ENCODE results near the gene ANXA1. TPM values are rescaled to one million over a fixed set of nuclear protein-coding genes. Genes with fewer than 3 reads are reported as not detected.

ANXA1 gene
- total and polyA plus RNA-seq, 5 donors from 2014 or later = 50.7 to 274 (median 88.7) TPM

DNA sequence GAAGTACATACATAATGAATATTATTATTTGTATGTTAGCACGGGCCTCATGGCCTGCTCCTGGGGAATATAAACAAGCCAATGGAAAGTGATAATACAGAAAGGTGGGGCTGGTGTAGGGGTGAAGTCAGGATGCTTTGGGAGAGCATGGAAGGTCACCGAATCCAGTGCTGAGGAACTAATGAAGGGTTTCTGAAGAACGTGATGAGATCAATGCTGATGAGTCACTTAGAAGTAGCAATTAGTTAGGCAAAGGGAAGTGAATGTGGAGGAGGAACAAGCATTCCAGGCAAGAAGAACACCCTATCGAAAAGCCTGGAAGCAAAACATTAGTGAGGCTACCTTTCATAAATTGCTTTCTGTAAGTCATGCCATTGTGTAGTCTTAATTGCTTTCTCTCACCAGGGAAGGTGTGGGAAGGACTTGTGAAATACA lies 2.1 kb downstream of the ANXA1 start:
- Mint-ChIP-seq H3K4me3 (peak overlapping the region; percentile 54 to 82 (median 74)), H3K27ac (peak overlapping the region; percentile 83 to 98 (median 94)), H3K9me3 (no peaks in the 10 kb centered on the region), H3K27me3 (no peaks in the 10 kb centered on the region), H3K4me1 (peaks cover 38 to 60% (median 49%) of the 10 kb centered on the region in 4 donors), H3K36me3 (no peaks in the 10 kb centered on the region)
- peak overlapping the region; percentile 76 for H3K4me3 ChIP-seq (ENCODE audit: low read depth, low read length)
- H3K9me3 ChIP-seq (ENCODE audit: control insufficient read depth in 2 of 2, low read length in 2 of 2) = no peaks in the 10 kb centered on the region
- H3K36me3 ChIP-seq (ENCODE audit: control insufficient read depth, insufficient read depth, low read length) = no peaks in the 10 kb centered on the region
- H3K27ac ChIP-seq (ENCODE audit: insufficient read depth, low read length, poor library complexity, severe bottlenecking) = peak overlapping the region; percentile 76
- H3K27me3 ChIP-seq (ENCODE audit: control insufficient read depth, insufficient read depth, low read length) = no peaks in the 10 kb centered on the region
- DNase-seq = no peak
- peaks cover 33% of the 10 kb centered on the region for H3K4me1 ChIP-seq (ENCODE audit: control insufficient read depth, insufficient read depth, low read length, poor library complexity, severe bottlenecking)
- no peak for ATAC-seq (ENCODE audit: low read depth in 2 of 2)

DNA sequence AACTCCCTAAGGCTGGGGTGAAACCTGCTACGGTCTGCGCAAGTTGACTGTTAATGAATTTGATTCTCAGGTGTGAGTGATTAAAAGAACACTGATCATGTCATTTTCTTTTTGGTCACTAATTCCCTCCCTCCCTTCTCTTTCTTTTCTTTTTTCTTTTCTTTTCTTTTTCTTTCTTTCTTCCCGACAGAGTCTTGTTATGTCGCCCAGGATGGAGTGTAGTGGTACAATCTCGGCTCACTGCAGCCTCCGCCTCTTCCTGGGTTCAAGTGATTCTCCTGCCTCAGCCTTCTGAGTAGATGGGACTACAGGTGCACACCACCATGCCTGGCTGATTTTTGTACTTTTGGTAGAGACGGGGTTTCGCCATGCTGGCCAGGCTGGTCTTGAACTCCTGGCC lies 2.6 kb downstream of the ANXA1 start:
- H3K27ac Mint-ChIP-seq = peak overlapping the region; percentile 85 to 98 (median 94)
- Histone ChIP-seq H3K4me3 (ENCODE audit: low read depth, low read length) (peak overlapping the region; percentile 76), H3K27ac (ENCODE audit: insufficient read depth, low read length, poor library complexity, severe bottlenecking) (peak overlapping the region; percentile 76), H3K9me3 (ENCODE audit: control insufficient read depth in 2 of 2, low read length in 2 of 2) (no peaks in the 10 kb centered on the region), H3K27me3 (ENCODE audit: control insufficient read depth, insufficient read depth, low read length) (no peaks in the 10 kb centered on the region), H3K36me3 (ENCODE audit: control insufficient read depth, insufficient read depth, low read length) (no peaks in the 10 kb centered on the region), H3K4me1 (ENCODE audit: control insufficient read depth, insufficient read depth, low read length, poor library complexity, severe bottlenecking) (peaks cover 33% of the 10 kb centered on the region)
- H3K36me3 Mint-ChIP-seq = no peaks in the 10 kb centered on the region
- peak overlapping the region; percentile 54 to 82 (median 74) for H3K4me3 Mint-ChIP-seq
- no peaks in the 10 kb centered on the region for H3K9me3 Mint-ChIP-seq
- ATAC-seq (ENCODE audit: low read depth in 2 of 2) (no peak), DNase-seq (no peak)
- no peaks in the 10 kb centered on the region for H3K27me3 Mint-ChIP-seq
- peaks cover 36 to 56% (median 45%) of the 10 kb centered on the region in 4 donors for H3K4me1 Mint-ChIP-seq

DNA sequence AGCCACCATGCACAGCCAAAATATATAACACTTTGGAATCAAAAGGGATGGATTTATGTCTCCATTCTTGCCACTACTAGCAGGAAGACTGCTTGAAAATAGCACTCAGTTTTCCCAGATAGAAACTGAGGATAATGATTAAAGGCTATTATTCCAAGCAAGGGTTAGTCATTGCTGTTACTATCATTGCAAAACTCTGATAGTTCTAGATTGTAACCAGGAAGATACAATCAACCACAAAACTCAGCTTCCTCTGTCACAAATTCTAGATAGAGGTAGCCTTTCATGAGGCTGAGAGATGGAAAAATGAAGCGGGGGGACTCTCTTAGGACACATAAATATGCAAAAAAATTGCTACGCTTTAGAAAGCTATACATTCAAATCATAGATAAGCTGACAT lies 3.1 kb downstream of the ANXA1 start:
- no peaks in the 10 kb centered on the region for H3K36me3 Mint-ChIP-seq
- peak overlapping the region; percentile 54 to 82 (median 74) for H3K4me3 Mint-ChIP-seq
- H3K9me3 Mint-ChIP-seq = no peaks in the 10 kb centered on the region
- peak overlapping the region; percentile 76 for H3K4me3 ChIP-seq (ENCODE audit: low read depth, low read length)
- H3K27me3 Mint-ChIP-seq = no peaks in the 10 kb centered on the region
- H3K4me1 Mint-ChIP-seq = peaks cover 31 to 52% (median 41%) of the 10 kb centered on the region in 4 donors
- peak overlapping the region; percentile 76 for H3K27ac ChIP-seq (ENCODE audit: insufficient read depth, low read length, poor library complexity, severe bottlenecking)
- no peaks in the 10 kb centered on the region for H3K36me3 ChIP-seq (ENCODE audit: control insufficient read depth, insufficient read depth, low read length)
- H3K27me3 ChIP-seq (ENCODE audit: control insufficient read depth, insufficient read depth, low read length) = no peaks in the 10 kb centered on the region
- no peaks in the 10 kb centered on the region for H3K9me3 ChIP-seq (ENCODE audit: control insufficient read depth in 2 of 2, low read length in 2 of 2)
- ATAC-seq (ENCODE audit: low read depth in 2 of 2) (peak; percentile 27 to 71), DNase-seq (peak in 1 of 3 donors; percentile 28)
- peak overlapping the region; percentile 85 to 98 (median 94) for H3K27ac Mint-ChIP-seq
- H3K4me1 ChIP-seq (ENCODE audit: control insufficient read depth, insufficient read depth, low read length, poor library complexity, severe bottlenecking) = peaks cover 28% of the 10 kb centered on the region

DNA sequence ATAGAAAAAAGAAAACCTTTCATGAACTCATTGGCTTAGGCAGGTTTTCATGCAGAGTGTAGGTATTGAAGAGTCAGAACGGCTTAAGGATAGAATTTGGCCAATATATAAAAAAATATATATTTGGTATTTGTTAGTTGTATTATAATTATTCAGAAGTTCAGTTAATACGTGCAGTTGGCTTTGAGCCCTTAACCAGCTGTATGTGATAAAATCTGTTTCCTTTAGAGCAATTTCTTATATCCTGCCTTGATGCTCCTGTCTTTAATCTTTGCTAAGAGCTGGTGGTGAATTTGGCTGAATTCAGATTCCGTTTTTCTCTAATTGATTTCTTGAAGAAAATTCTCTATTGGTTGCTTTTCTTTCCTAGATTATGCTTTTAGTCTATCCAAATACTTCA lies 3.7 kb downstream of the ANXA1 start:
- Histone ChIP-seq H3K4me3 (ENCODE audit: low read depth, low read length) (peak overlapping the region; percentile 76), H3K27me3 (ENCODE audit: control insufficient read depth, insufficient read depth, low read length) (no peaks in the 10 kb centered on the region), H3K9me3 (ENCODE audit: control insufficient read depth in 2 of 2, low read length in 2 of 2) (no peaks in the 10 kb centered on the region), H3K4me1 (ENCODE audit: control insufficient read depth, insufficient read depth, low read length, poor library complexity, severe bottlenecking) (peaks cover 26% of the 10 kb centered on the region), H3K36me3 (ENCODE audit: control insufficient read depth, insufficient read depth, low read length) (peaks cover 4% of the 10 kb centered on the region), H3K27ac (ENCODE audit: insufficient read depth, low read length, poor library complexity, severe bottlenecking) (peak overlapping the region; percentile 76)
- DNase-seq = peak in 1 of 3 donors; percentile 26
- Mint-ChIP-seq H3K4me1 (peaks cover 30 to 52% (median 39%) of the 10 kb centered on the region in 4 donors), H3K27ac (peak overlapping the region in 1 of 3 donors; percentile 94), H3K9me3 (no peaks in the 10 kb centered on the region), H3K4me3 (peak overlapping the region; percentile 66 to 86 (median 81)), H3K27me3 (no peaks in the 10 kb centered on the region), H3K36me3 (no peaks in the 10 kb centered on the region)
- ATAC-seq (ENCODE audit: low read depth in 2 of 2) = peak in 1 of 2 donors; percentile 42

DNA sequence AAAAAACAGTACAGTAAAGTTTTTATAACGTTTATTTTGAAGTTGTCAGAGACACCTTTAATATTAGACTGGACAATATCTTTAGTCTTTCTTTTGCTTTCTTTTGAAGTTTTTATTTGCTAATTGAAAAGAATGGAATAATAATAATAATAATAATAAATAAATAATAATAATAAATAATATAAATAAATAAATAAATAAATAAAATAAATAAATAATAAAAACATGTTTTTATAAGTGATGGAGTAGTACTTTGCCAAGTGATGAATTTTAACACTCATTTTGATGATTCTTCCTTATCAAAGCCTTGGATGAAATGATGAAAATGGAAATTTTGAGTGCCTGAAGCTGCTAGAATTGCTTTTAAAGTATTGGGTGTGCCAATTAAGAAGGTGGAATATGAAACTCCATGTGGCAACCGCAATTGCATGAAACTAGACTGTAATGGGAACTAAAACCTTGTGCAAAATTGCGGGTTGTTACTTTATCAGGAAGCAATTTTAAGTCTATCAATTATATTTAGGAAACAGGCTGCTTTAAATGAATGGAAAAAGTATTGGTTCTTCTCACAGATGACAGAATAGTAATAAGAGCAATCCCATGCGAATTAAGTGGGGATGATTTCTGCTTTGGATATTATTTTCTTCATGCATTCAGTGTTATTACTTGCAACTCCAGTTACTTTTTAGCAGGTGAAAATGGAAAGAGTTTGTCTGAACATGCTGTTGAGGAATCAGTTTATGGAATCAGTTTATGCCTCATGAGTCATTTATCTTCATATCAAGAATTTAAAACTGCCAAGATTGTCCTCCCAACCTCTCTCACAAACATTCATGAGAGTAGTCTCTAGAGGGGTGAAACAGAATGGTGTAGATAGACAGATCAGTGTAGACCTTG lies 4.6 kb downstream of the ANXA1 start:
- Histone ChIP-seq H3K36me3 (ENCODE audit: control insufficient read depth, insufficient read depth, low read length) (peaks cover 8% of the 10 kb centered on the region), H3K9me3 (ENCODE audit: control insufficient read depth in 2 of 2, low read length in 2 of 2) (no peaks in the 10 kb centered on the region), H3K4me1 (ENCODE audit: control insufficient read depth, insufficient read depth, low read length, poor library complexity, severe bottlenecking) (peaks cover 26% of the 10 kb centered on the region), H3K27ac (ENCODE audit: insufficient read depth, low read length, poor library complexity, severe bottlenecking) (no peak overlapping the region), H3K27me3 (ENCODE audit: control insufficient read depth, insufficient read depth, low read length) (no peaks in the 10 kb centered on the region), H3K4me3 (ENCODE audit: low read depth, low read length) (peak overlapping the region; percentile 76)
- no peaks in the 10 kb centered on the region for H3K27me3 Mint-ChIP-seq
- H3K9me3 Mint-ChIP-seq = no peaks in the 10 kb centered on the region
- DNase-seq (no peak), ATAC-seq (ENCODE audit: low read depth in 2 of 2) (no peak)
- no peak overlapping the region for H3K27ac Mint-ChIP-seq
- H3K36me3 Mint-ChIP-seq = no peaks in the 10 kb centered on the region
- peak overlapping the region in 3 of 4 donors; percentile 27 to 86 (median 36) for H3K4me3 Mint-ChIP-seq
- H3K4me1 Mint-ChIP-seq = peaks cover 27 to 49% (median 37%) of the 10 kb centered on the region in 4 donors

DNA sequence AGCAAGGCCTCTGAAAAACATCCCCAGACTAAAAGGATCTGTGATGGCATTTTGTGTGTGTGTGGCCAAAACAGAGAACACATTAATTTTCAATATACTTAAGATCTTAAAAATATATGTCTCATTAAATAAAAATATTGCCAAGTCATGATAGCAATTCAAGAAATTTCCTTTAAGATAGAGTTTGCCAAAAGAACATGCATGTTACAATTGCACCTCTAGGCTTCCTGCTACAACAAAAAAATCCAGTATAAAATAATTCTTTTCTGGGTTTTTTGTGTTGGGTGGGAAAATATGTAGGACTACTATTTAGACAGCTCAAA lies 5.2 kb downstream of the ANXA1 start:
- no peak overlapping the region for H3K4me3 Mint-ChIP-seq
- H3K9me3 Mint-ChIP-seq = no peaks in the 10 kb centered on the region
- no peaks in the 10 kb centered on the region for H3K27me3 Mint-ChIP-seq
- H3K4me1 Mint-ChIP-seq = peaks cover 23 to 43% (median 32%) of the 10 kb centered on the region in 4 donors
- peaks cover 22% of the 10 kb centered on the region for H3K4me1 ChIP-seq (ENCODE audit: control insufficient read depth, insufficient read depth, low read length, poor library complexity, severe bottlenecking)
- no peak for DNase-seq
- H3K9me3 ChIP-seq (ENCODE audit: control insufficient read depth in 2 of 2, low read length in 2 of 2) = no peaks in the 10 kb centered on the region
- H3K27ac Mint-ChIP-seq = no peak overlapping the region
- H3K36me3 Mint-ChIP-seq = no peaks in the 10 kb centered on the region
- H3K36me3 ChIP-seq (ENCODE audit: control insufficient read depth, insufficient read depth, low read length) = peaks cover 8% of the 10 kb centered on the region
- no peak for ATAC-seq (ENCODE audit: low read depth in 2 of 2)
- peak overlapping the region; percentile 17 for H3K4me3 ChIP-seq (ENCODE audit: low read depth, low read length)
- no peak overlapping the region for H3K27ac ChIP-seq (ENCODE audit: insufficient read depth, low read length, poor library complexity, severe bottlenecking)
- H3K27me3 ChIP-seq (ENCODE audit: control insufficient read depth, insufficient read depth, low read length) = no peaks in the 10 kb centered on the region

DNA sequence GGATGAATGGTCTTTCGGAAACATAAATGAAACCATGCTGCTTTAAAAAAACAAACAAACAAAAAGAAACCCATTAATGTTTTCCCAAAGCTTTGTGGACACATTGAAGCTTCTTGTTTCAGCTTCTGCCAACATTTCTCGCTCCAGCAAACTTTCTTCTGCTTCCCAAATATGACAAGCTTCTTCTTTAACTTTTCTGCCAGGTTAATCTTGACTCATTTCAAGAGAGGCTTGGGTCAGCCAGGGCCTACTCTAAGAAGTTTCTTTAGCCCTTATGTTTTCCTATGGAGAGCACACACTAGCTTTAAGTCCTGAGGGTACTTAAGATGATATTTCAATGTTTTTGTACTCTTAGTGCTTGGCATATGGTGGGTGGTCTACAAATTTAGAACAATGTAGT lies 6.1 kb downstream of the ANXA1 start:
- Mint-ChIP-seq H3K4me3 (peak overlapping the region in 2 of 4 donors; percentile 20 to 69), H3K36me3 (no peaks in the 10 kb centered on the region), H3K9me3 (no peaks in the 10 kb centered on the region), H3K27ac (peak overlapping the region in 2 of 3 donors; percentile 23 to 52), H3K27me3 (no peaks in the 10 kb centered on the region), H3K4me1 (peaks cover 18 to 40% (median 29%) of the 10 kb centered on the region in 4 donors)
- Histone ChIP-seq H3K4me3 (ENCODE audit: low read depth, low read length) (no peak overlapping the region), H3K27ac (ENCODE audit: insufficient read depth, low read length, poor library complexity, severe bottlenecking) (no peak overlapping the region), H3K4me1 (ENCODE audit: control insufficient read depth, insufficient read depth, low read length, poor library complexity, severe bottlenecking) (peaks cover 21% of the 10 kb centered on the region), H3K27me3 (ENCODE audit: control insufficient read depth, insufficient read depth, low read length) (no peaks in the 10 kb centered on the region), H3K9me3 (ENCODE audit: control insufficient read depth in 2 of 2, low read length in 2 of 2) (no peaks in the 10 kb centered on the region), H3K36me3 (ENCODE audit: control insufficient read depth, insufficient read depth, low read length) (peaks cover 10% of the 10 kb centered on the region)
- DNase-seq = no peak
- ATAC-seq (ENCODE audit: low read depth in 2 of 2) = no peak
